IMR-90 (cell line): ENCODE measurements around the gene HOXA5. TPM values are rescaled to one million over a fixed set of nuclear protein-coding genes. Genes with fewer than 3 reads are reported as not detected.

Experiments
- ATAC-seq: fragments of 200-7000 bp; cut with Tn5 transposase; 2 replicates; pipeline ENCODE4 v1.9.1; 2020; ENCODE audit warnings: low read depth, mild to moderate bottlenecking, moderate library complexity
- BruUV-seq: library from RNA; stranded (reverse); fragments of 400-500 nt; replicated peaks from 2 replicates; lab custom pipeline; 2021; lab: Mats Ljungman, UMichigan
- CTCF ChIA-PET: fragments of 300-600 bp; formaldehyde crosslinking; extraction: SDS; loops from one replicate; lab custom pipeline; 2021; ENCODE audit warnings: antibody characterized with exemption; lab: Yijun Ruan, JAX
- POLR2A ChIA-PET: fragments of 300-600 bp; sonication (Branson Sonifier 250); formaldehyde crosslinking; loops from one replicate; lab custom pipeline; 2022; ENCODE audit warnings: antibody characterized with exemption; ENCODE audit not compliant: unreplicated experiment; lab: Charles Lee
- DNase-seq: peaks from one replicate; pipeline ENCODE4 v3.0.0; 2013
- H2AFZ ChIP-seq: replicated peaks from 2 replicates; pipeline ENCODE3; 2013; ENCODE audit warnings: low read length, mild to moderate bottlenecking; ENCODE audit not compliant: poor library complexity
- H2AK5ac ChIP-seq: 2 replicates; pipeline ENCODE4 v1.6.1; 2013; ENCODE audit warnings: low read depth, low read length, inconsistent platforms
- H2AK9ac ChIP-seq: replicated peaks from 2 replicates; pipeline ENCODE3; 2013; ENCODE audit warnings: mild to moderate bottlenecking, low read depth, low read length, moderate library complexity; ENCODE audit not compliant: poor library complexity
- H2BK120ac ChIP-seq: 2 replicates; pipeline ENCODE4 v1.6.1; 2013; ENCODE audit warnings: low read depth, low read length, inconsistent platforms
- H2BK15ac ChIP-seq: 3 replicates; pipeline ENCODE4 v1.6.1; 2013; ENCODE audit warnings: low read depth, low read length, inconsistent platforms
- H2BK20ac ChIP-seq: 2 replicates; pipeline ENCODE4 v1.6.1; 2013; ENCODE audit warnings: low read depth, mild to moderate bottlenecking, inconsistent platforms, low read length, moderate library complexity
- H2BK5ac ChIP-seq: 2 replicates; pipeline ENCODE4 v1.6.1; 2013; ENCODE audit warnings: mild to moderate bottlenecking, low read depth, low read length, inconsistent platforms; ENCODE audit not compliant: poor library complexity, severe bottlenecking
- H3K14ac ChIP-seq: replicated peaks from 2 replicates; pipeline ENCODE4 v1.6.1; 2013; ENCODE audit warnings: low read depth, low read length, inconsistent platforms
- H3K18ac ChIP-seq: 2 replicates; pipeline ENCODE4 v1.6.1; 2013; ENCODE audit warnings: low read depth, low read length, control low read depth
- H3K23ac ChIP-seq: 2 replicates; pipeline ENCODE4 v1.6.1; 2013; ENCODE audit warnings: low read depth, low read length, inconsistent platforms
- H3K27ac ChIP-seq: 2 replicates; pipeline ENCODE4 v1.5.1; 2013; ENCODE audit warnings: mild to moderate bottlenecking, control low read depth, low read length; ENCODE audit not compliant: insufficient read depth
- H3K27me3 ChIP-seq: 2 replicates; pipeline ENCODE4 v1.6.1; 2013; ENCODE audit warnings: low read length; ENCODE audit not compliant: control insufficient read depth, insufficient read depth
- H3K36me3 ChIP-seq: 2 replicates; pipeline ENCODE4 v1.6.1; 2013; ENCODE audit warnings: low read length, mixed read lengths; ENCODE audit not compliant: control insufficient read depth, insufficient read depth
- H3K4ac ChIP-seq: 2 replicates; pipeline ENCODE4 v1.6.1; 2013; ENCODE audit warnings: low read depth, low read length, inconsistent platforms
- H3K4me1 ChIP-seq: 2 replicates; pipeline ENCODE4 v1.6.1; 2013; ENCODE audit warnings: low read length, mixed read lengths; ENCODE audit not compliant: control insufficient read depth, insufficient read depth
- H3K4me2 ChIP-seq: 2 replicates; pipeline ENCODE4 v1.6.1; 2013; ENCODE audit warnings: low read depth, mild to moderate bottlenecking, control low read depth, low read length, moderate library complexity
- H3K4me3 ChIP-seq: 2 replicates; pipeline ENCODE4 v1.5.1; 2013; ENCODE audit warnings: low read depth, mild to moderate bottlenecking, control low read depth, low read length, moderate library complexity; ENCODE audit not compliant: insufficient read depth
- H3K56ac ChIP-seq: 2 replicates; pipeline ENCODE4 v1.6.1; 2013; ENCODE audit warnings: low read length, inconsistent platforms; ENCODE audit not compliant: insufficient read depth; ENCODE audit errors: extremely low read depth
- H3K79me1 ChIP-seq, 2 experiments: 2 replicates each; pipeline ENCODE4 v1.6.1; 2013; ENCODE audit warnings: low read length in 2 of 2, inconsistent platforms in 1 of 2, low read depth in 1 of 2
- H3K9ac ChIP-seq: 2 replicates; pipeline ENCODE4 v1.6.1; 2013; ENCODE audit warnings: low read depth, low read length, control low read depth
- H3K9me1 ChIP-seq: 2 replicates; pipeline ENCODE4 v1.6.1; 2013; ENCODE audit warnings: low read length, inconsistent platforms; ENCODE audit not compliant: insufficient read depth
- H3K9me3 ChIP-seq: 2 replicates; pipeline ENCODE4 v1.6.1; 2013; ENCODE audit warnings: low read length; ENCODE audit not compliant: control insufficient read depth, insufficient read depth
- H4K20me1 ChIP-seq: 2 replicates; pipeline ENCODE4 v1.6.1; 2013; ENCODE audit warnings: low read length, inconsistent platforms; ENCODE audit not compliant: insufficient read depth
- H4K5ac ChIP-seq: 2 replicates; pipeline ENCODE4 v1.6.1; 2013; ENCODE audit warnings: mild to moderate bottlenecking, low read depth, low read length, control low read depth
- H4K8ac ChIP-seq, 2 experiments: 2 replicates each; pipeline ENCODE4 v1.6.1; 2013; ENCODE audit warnings: low read depth in 2 of 2, low read length in 2 of 2, control low read depth in 1 of 2, inconsistent platforms in 1 of 2
- H4K91ac ChIP-seq: 2 replicates; pipeline ENCODE4 v1.6.1; 2013; ENCODE audit warnings: low read depth, low read length, inconsistent platforms; ENCODE audit not compliant: insufficient read depth
- CTCF ChIP-seq: conservative IDR thresholded peaks from 2 replicates; pipeline ENCODE4 v1.5.1; 2012; ENCODE audit warnings: mild to moderate bottlenecking, low read depth, low read length, improper control_type of control experiment
- FOS ChIP-seq: fragments of 150-350 bp; IDR thresholded peaks from 2 replicates; pipeline ENCODE4 v1.6.1; 2016; ENCODE audit warnings: low read depth, low read length
- MAFK ChIP-seq: IDR thresholded peaks from 2 replicates; pipeline ENCODE4 v1.6.1; 2012; ENCODE audit warnings: low read depth, low read length, improper control_type of control experiment
- MAZ ChIP-seq: IDR thresholded peaks from 2 replicates; pipeline ENCODE4 v1.6.1; 2012; ENCODE audit warnings: low read depth, mild to moderate bottlenecking, low read length, improper control_type of control experiment, moderate library complexity, borderline replicate concordance
- NFE2L2 ChIP-seq: fragments of 150-350 bp; IDR thresholded peaks from 2 replicates; pipeline ENCODE4 v1.6.1; 2016; ENCODE audit warnings: low read depth, mild to moderate bottlenecking, low read length
- WGBS, 2 experiments: methylation state at CpG; one replicate each; pipeline versions ENCODE4 v1.1.5 to v1.1.7; 2013; ENCODE audit warnings: missing lambda C conversion rate in 2 of 2; ENCODE audit not compliant: insufficient read length in 1 of 2; ENCODE audit errors: extremely low coverage in 2 of 2; 5-methylcytosine and 5-hydroxymethylcytosine counted together
- dilution Hi-C: fragments of 300-500 bp; cut with HindIII; formaldehyde crosslinking; loops from one replicate; pipeline ENCODE4 v1.14.3; 2018; ENCODE audit warnings: low sequenced_read_pairs; ENCODE audit not compliant: unreplicated experiment
- in situ Hi-C: fragments of 300-500 bp; cut with MboI; formaldehyde crosslinking; loops from 3 replicates; pipeline ENCODE4 v1.14.3; 2019; ENCODE audit warnings: low sequenced_read_pairs, inconsistent platforms, mixed read lengths
- intact Hi-C: fragments of 100-400 bp; cut with micrococcal nuclease; formaldehyde crosslinking; loops from 2 replicates; pipeline ENCODE4 v1.10.0; 2022
- polyA plus RNA-seq, 3 experiments: library from polyadenylated mRNA; depleted of rRNA; stranded (reverse); fragments of >200 nt; gene quantifications; 2 replicates each; pipeline ENCODE4 v1.2.3, GENCODE V29; 2012; ENCODE audit warnings: low replicate concordance in 1 of 3
- total RNA-seq: library from RNA; depleted of rRNA; stranded (reverse); fragments of >200 nt; gene quantifications from 2 replicates; pipeline ENCODE4 v1.2.3, GENCODE V29; 2012

Gene HOXA5
- total and polyA plus RNA-seq, 2 of the 4 experiments (the other 2 are of a cell fraction), result 19.9 to 29.4 TPM

DNA sequence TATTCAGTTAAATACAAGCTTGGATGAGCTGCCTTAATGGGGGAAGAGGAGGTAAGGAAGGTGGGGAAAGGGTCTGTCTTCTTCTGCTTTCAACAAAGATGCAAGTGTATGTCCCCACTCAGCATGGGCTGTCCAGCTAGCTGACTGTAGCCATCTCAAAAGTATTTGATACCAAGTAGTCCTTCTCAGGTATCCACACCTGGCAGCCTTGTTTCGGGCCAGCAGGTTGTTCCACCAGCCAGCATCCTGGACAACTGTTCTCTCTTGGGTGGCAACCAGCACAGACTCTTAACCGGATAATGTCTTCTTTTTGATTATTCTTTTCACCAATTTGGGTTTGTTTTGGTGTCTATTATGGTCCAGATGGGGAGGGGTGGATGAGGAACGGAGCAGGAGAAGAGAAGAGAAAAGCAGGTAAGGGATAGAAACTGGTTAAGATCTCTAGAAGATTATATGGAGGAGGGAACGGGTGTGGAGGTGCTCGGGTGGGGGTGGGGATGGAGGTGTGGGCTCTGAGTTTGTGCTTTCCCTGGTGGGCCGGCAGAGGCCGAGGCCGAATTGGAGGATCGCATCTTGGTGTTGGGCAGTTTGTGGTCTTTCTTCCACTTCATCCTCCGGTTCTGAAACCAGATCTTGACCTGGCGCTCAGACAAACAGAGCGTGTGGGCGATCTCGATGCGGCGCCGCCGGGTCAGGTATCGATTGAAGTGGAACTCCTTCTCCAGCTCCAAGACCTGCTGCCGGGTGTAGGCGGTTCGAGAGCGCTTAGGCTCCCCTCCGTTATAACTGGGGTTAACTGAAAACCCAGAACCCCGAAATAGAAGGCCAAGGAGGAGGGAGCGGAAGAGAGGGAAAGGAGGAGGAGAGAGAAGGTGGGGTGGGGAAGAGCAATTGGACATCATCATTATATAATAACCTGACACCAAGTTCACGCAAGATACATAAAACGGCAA is 14.4 kb downstream of the HOXA5 start (continued):
- TF ChIP-seq FOS (no peak), MAZ (no peak), MAFK (no peak)

DNA sequence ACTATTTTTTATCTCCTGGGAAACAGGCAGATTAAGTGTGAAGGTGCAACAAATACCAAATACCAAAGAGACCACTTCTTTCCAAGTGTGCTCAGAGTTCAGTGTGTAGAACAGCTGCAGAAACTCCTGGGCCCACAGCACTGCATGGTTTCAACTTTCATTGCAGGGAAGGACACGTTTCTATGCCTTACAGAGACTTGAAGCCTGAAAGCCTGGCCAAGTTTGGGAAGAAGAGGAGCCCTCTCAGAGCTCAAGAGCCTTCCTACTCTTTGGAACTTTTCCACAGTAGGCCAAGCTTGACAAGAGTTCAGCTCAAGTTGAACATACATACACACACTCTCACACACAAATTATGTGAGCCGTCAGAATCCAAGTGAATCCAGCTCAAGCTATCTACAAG is 15.4 kb downstream of the HOXA5 start:
- Histone ChIP-seq H3K4ac (peak overlapping the region; percentile 3; the same call in 1 of the 2 replicates), H3K9me1 (peaks cover 7% of the 10 kb centered on the region), H3K18ac (no peak overlapping the region), H3K14ac (no peak overlapping the region; the same call in 1 of the 2 replicates), H3K56ac (no peak overlapping the region), H4K8ac (no peak overlapping the region), H2BK5ac (no peak overlapping the region), H2BK15ac (no peak overlapping the region), H2BK120ac (0 out of 2 replicates have a peak overlapping the region, but pooled peaks have one; percentile 9), H2AFZ (no peak overlapping the region), H4K91ac (no peak overlapping the region), H2AK5ac (peak overlapping the region; percentile 19), H4K20me1 (no peaks in the 10 kb centered on the region), H3K4me1 (peaks cover 28% of the 10 kb centered on the region), H3K23ac (peak overlapping the region; percentile 51), H3K27me3 (no peaks in the 10 kb centered on the region), H2AK9ac (no peak overlapping the region), H3K4me3 (no peak overlapping the region), H3K9ac (no peak overlapping the region; the same call in 1 of the 2 replicates), H2BK20ac (no peak overlapping the region), H3K79me1 (peaks cover 20 to 48% of the 10 kb centered on the region in 2 experiments), H4K5ac (no peak overlapping the region), H3K4me2 (peak overlapping the region; percentile 10; the same call in 1 of the 2 replicates), H3K9me3 (no peaks in the 10 kb centered on the region), H3K36me3 (peaks cover 3% of the 10 kb centered on the region; the same call in 1 of the 2 replicates), H3K27ac (peak overlapping the region; percentile 33; the same call in 1 of the 2 replicates)
- BruUV-seq, result no TSS peak
- WGBS, 2 experiments, result 17% methylated on average over 1 of the region's 2 CpGs; no CpG with 5 or more reads in 1 of the 2 experiments
- TF ChIP-seq NFE2L2 (no peak), CTCF (no peak)
- POLR2A ChIA-PET, result no interaction called here
- intact Hi-C loops, result loop anchor here (2.0 kb wide), 1 partner anchor 31 kb away; no protein-coding TSS in a partner anchor
- CTCF ChIA-PET, result interaction anchor here (1.0 kb wide), 1 partner anchor 17 kb away, joined by 4 read pairs; no protein-coding TSS in a partner anchor
- DNase-seq (peak; percentile 78), ATAC-seq (no peak)
- dilution Hi-C loops, result no loop called here
- in situ Hi-C loops, result no loop called here
